Stimulated activated CD4-positive, alpha-beta T cell treated with anti-CD3 and anti-CD28 coated beads, Interleukin-12 subunit alpha, Interleukin-12 subunit beta, amount 100 ng/mL, for 4 hours (primary cell): Measurements from ENCODE around the gene CKAP2.
"Not testable (repeated sequence)": the region's sequence is repeated elsewhere in the genome, so short reads cannot be mapped to it uniquely, and the experiment has no call there.

ENCODE experiments used
- DNase-seq: peaks from one replicate; pipeline ENCODE4 v3.0.0-alpha.2; 2020

CKAP2 gene

GRCh38 chr13:52454820-52455676, at the start of gene CKAP2:
Gene CKAP2 (plus strand): TSS chr13:52455478. CDS start chr13:52455557, 79 bp downstream.
- peak; percentile 89 for DNase-seq

GRCh38 chr13:52405767-52406494, 49.3 kb upstream of the CKAP2 start, which contains the start of gene THSD1:
Gene THSD1 (minus strand): TSS chr13:52406172. CDS start chr13:52402600, 3,572 bp downstream.
- peak; percentile 3 for DNase-seq

- DNase-seq = no peak
Observed at GRCh38 chr13:52406629-52407028, 48.6 kb upstream of the CKAP2 start.

- DNase-seq = not testable (repeated sequence)
Observed at GRCh38 chr13:52407436-52407835, 47.8 kb upstream of the CKAP2 start.

- DNase-seq = not testable (repeated sequence)
Observed at GRCh38 chr13:52408071-52408658, 47.1 kb upstream of the CKAP2 start.

GRCh38 chr13:52411629-52412028, 43.6 kb upstream of the CKAP2 start:
- no peak for DNase-seq

- no peak for DNase-seq
Observed at GRCh38 chr13:52412128-52412527, 43.1 kb upstream of the CKAP2 start.

- no peak for DNase-seq
Observed at GRCh38 chr13:52414051-52414450, 41.2 kb upstream of the CKAP2 start.

GRCh38 chr13:52414963-52415362, 40.3 kb upstream of the CKAP2 start:
- DNase-seq = no peak

GRCh38 chr13:52419080-52419479, 36.2 kb upstream of the CKAP2 start:
- no peak for DNase-seq

- no peak for DNase-seq
Observed at GRCh38 chr13:52421216-52421615, 34.1 kb upstream of the CKAP2 start.

GRCh38 chr13:52428295-52428694, 27.0 kb upstream of the CKAP2 start:
- no peak for DNase-seq

GRCh38 chr13:52432456-52432855, 22.8 kb upstream of the CKAP2 start:
- no peak for DNase-seq

GRCh38 chr13:52446265-52446664, 9.0 kb upstream of the CKAP2 start:
- no peak for DNase-seq

- no peak for DNase-seq
Observed at GRCh38 chr13:52447354-52447753, 7.9 kb upstream of the CKAP2 start.

- no peak for DNase-seq
Observed at GRCh38 chr13:52447815-52448552, 7.3 kb upstream of the CKAP2 start.

- no peak for DNase-seq
Observed at GRCh38 chr13:52449331-52450011, 5.8 kb upstream of the CKAP2 start.

GRCh38 chr13:52450012-52450792, 5.1 kb upstream of the CKAP2 start, which contains the start of gene VPS36:
Gene VPS36 (minus strand): TSS chr13:52450634. CDS start chr13:52450594, 40 bp downstream.
- peak; percentile 97 for DNase-seq

- no peak for DNase-seq
Observed at GRCh38 chr13:52450793-52451116, 4.5 kb upstream of the CKAP2 start.

- no peak for DNase-seq
Observed at GRCh38 chr13:52451135-52451804, 4.0 kb upstream of the CKAP2 start.

GRCh38 chr13:52452470-52452869, 2.8 kb upstream of the CKAP2 start:
- DNase-seq = no peak
